Measurements from ENCODE around the gene ABCB8. TPM values are rescaled to one million over a fixed set of nuclear protein-coding genes. Genes with fewer than 3 reads are reported as not detected.
A peak's percentile ranks its signal among the peaks of the same experiment; 100 is the strongest.

Gene ABCB8
- total and polyA plus RNA-seq, 9 of the 15 experiments (the other 6 are each of a cell fraction or from before 2014, with no cell fraction given): 7.6 to 106 (median 36.3) TPM

DNA sequence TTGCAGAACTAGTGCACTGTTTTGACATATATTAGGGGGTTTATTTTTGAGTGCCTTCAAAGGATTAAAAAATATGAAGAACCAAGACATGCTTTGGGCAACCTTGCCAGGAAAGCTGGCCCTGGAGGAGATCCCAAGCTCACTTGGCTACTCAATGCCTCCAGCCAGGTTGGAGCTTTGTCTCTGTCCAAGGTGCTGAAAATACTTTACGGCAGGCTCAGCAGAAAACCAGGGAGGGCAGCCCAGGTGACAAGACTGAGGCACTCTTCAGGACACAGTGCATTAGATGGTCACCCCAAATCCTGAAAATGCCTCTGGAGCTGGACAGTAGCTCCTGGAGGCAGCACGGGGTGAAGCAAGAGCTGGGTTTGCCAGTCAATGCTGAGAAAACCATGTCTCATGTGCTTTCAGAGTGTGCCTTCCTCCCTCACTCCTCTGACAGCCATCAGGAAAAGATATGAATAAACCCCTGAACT, 44.3 kb upstream of the ABCB8 start (continued):
- TF ChIP-seq, protein P1, sequence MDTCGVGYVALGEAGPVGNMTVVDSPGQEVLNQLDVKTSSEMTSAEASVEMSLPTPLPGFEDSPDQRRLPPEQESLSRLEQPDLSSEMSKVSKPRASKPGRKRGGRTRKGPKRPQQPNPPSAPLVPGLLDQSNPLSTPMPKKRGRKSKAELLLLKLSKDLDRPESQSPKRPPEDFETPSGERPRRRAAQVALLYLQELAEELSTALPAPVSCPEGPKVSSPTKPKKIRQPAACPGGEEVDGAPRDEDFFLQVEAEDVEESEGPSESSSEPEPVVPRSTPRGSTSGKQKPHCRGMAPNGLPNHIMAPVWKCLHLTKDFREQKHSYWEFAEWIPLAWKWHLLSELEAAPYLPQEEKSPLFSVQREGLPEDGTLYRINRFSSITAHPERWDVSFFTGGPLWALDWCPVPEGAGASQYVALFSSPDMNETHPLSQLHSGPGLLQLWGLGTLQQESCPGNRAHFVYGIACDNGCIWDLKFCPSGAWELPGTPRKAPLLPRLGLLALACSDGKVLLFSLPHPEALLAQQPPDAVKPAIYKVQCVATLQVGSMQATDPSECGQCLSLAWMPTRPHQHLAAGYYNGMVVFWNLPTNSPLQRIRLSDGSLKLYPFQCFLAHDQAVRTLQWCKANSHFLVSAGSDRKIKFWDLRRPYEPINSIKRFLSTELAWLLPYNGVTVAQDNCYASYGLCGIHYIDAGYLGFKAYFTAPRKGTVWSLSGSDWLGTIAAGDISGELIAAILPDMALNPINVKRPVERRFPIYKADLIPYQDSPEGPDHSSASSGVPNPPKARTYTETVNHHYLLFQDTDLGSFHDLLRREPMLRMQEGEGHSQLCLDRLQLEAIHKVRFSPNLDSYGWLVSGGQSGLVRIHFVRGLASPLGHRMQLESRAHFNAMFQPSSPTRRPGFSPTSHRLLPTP (IDR thresholded peaks at IDR 0.05; ENCODE audit: borderline replicate concordance, extremely low read depth, insufficient read length): no peak
- TF ChIP-seq HMG20A (CRISPR knock-in tag; conservative IDR thresholded peaks at IDR 0.05) (no peak), MCM2 (IDR thresholded peaks at IDR 0.05; ENCODE audit: low read depth) (no peak), TAF7 (tag; IDR thresholded peaks at IDR 0.05) (no peak), ZNF584 (CRISPR knock-in tag; IDR thresholded peaks at IDR 0.05; ENCODE audit: low read depth) (peak; percentile 27; the same call in 1 of the 2 replicates), MEF2D (tag; conservative IDR thresholded peaks at IDR 0.05; ENCODE audit: low read depth) (no peak), ZNF224 (CRISPR knock-in tag; IDR thresholded peaks at IDR 0.05) (no peak), BCOR (IDR thresholded peaks at IDR 0.05) (no peak), HDAC1 (IDR thresholded peaks at IDR 0.05) (no peak), ZNF3 (CRISPR knock-in tag; IDR thresholded peaks at IDR 0.05) (no peak), KHSRP (IDR thresholded peaks at IDR 0.05) (no peak), HNRNPH1 (optimal IDR thresholded peaks at IDR 0.05; ENCODE audit: low read depth, low read length) (no peak), PHF8 (IDR thresholded peaks at IDR 0.05; ENCODE audit: borderline replicate concordance, low read length) (no peak), NONO (IDR thresholded peaks at IDR 0.05; ENCODE audit: low read depth in 2 of 2, low read length in 1 of 2) (no peak), HNRNPLL (IDR thresholded peaks at IDR 0.05; ENCODE audit: low read depth, low read length, poor library complexity, severe bottlenecking) (no peak), XRCC4 (IDR thresholded peaks at IDR 0.05; ENCODE audit: extremely low read depth, insufficient read depth, insufficient read length) (no peak), TFAM (CRISPR knock-in tag; conservative IDR thresholded peaks at IDR 0.05) (no peak), SIN3A (IDR thresholded peaks at IDR 0.05; ENCODE audit: borderline replicate concordance in 2 of 2, control insufficient read depth in 1 of 2, low read depth in 2 of 2, low read length in 2 of 2) (peak; percentile 45 to 59; a peak in 1 of 4 replicates), ZNF76 (CRISPR knock-in tag; IDR thresholded peaks at IDR 0.05; ENCODE audit: borderline replicate concordance) (no peak), POLR2AphosphoS2 (IDR thresholded peaks at IDR 0.05; ENCODE audit: low read length) (no peak), NELFE (IDR thresholded peaks at IDR 0.05; ENCODE audit: insufficient read depth, insufficient read length) (no peak)
- TF ChIP-seq, protein P2, sequence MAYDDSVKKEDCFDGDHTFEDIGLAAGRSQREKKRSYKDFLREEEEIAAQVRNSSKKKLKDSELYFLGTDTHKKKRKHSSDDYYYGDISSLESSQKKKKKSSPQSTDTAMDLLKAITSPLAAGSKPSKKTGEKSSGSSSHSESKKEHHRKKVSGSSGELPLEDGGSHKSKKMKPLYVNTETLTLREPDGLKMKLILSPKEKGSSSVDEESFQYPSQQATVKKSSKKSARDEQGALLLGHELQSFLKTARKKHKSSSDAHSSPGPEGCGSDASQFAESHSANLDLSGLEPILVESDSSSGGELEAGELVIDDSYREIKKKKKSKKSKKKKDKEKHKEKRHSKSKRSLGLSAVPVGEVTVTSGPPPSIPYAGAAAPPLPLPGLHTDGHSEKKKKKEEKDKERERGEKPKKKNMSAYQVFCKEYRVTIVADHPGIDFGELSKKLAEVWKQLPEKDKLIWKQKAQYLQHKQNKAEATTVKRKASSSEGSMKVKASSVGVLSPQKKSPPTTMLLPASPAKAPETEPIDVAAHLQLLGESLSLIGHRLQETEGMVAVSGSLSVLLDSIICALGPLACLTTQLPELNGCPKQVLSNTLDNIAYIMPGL (CRISPR knock-in tag; IDR thresholded peaks at IDR 0.05): peak; percentile 61; the same call in 1 of the 2 replicates
- TF ChIP-seq, protein P3, sequence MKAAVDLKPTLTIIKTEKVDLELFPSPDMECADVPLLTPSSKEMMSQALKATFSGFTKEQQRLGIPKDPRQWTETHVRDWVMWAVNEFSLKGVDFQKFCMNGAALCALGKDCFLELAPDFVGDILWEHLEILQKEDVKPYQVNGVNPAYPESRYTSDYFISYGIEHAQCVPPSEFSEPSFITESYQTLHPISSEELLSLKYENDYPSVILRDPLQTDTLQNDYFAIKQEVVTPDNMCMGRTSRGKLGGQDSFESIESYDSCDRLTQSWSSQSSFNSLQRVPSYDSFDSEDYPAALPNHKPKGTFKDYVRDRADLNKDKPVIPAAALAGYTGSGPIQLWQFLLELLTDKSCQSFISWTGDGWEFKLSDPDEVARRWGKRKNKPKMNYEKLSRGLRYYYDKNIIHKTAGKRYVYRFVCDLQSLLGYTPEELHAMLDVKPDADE (conservative IDR thresholded peaks at IDR 0.05; ENCODE audit: control insufficient read depth, low read depth, low read length): no peak

Measured in K562 (cell line).